Hindlimb muscle (tissue), 1 donor: ENCODE data around the gene MAML2. TPM values are rescaled to one million over a fixed set of nuclear protein-coding genes. Genes with fewer than 3 reads are reported as not detected.

Source experiments
- DNase-seq: peaks from one replicate; pipeline ENCODE4 v3.0.0-alpha.2; 2013
- polyA plus RNA-seq: library from polyadenylated mRNA; unstranded; fragments of 120-200 nt; gene quantifications from one replicate; pipeline ENCODE4 v1.2.1, GENCODE V29; 2013; ENCODE audit not compliant: insufficient read length

The MAML2 gene
- polyA plus RNA-seq, 1 donor, result 5.7 TPM

- no peak for DNase-seq
Measured at GRCh38 chr11:96317985-96318384, 25.0 kb downstream of the MAML2 start.

- DNase-seq, result no peak
Measured at GRCh38 chr11:96317571-96317970, 25.4 kb downstream of the MAML2 start.

- DNase-seq, result no peak
Measured at GRCh38 chr11:96316869-96317268, 26.1 kb downstream of the MAML2 start.

GRCh38 chr11:96315476-96315875 is 27.5 kb downstream of the MAML2 start:
- DNase-seq, result no peak

GRCh38 chr11:96314326-96315020 is 28.5 kb downstream of the MAML2 start:
- DNase-seq, result no peak

- no peak for DNase-seq
Measured at GRCh38 chr11:96313163-96313562, 29.8 kb downstream of the MAML2 start.

GRCh38 chr11:96311120-96311568 is 31.9 kb downstream of the MAML2 start:
- no peak for DNase-seq

- DNase-seq, result no peak
Measured at GRCh38 chr11:96310236-96310635, 32.8 kb downstream of the MAML2 start.

GRCh38 chr11:96309643-96310017 is 33.4 kb downstream of the MAML2 start:
- no peak for DNase-seq

GRCh38 chr11:96309016-96309642 is 33.9 kb downstream of the MAML2 start:
- no peak for DNase-seq

- no peak for DNase-seq
Measured at GRCh38 chr11:96307776-96308140, 35.2 kb downstream of the MAML2 start.

GRCh38 chr11:96306933-96307775 is 35.8 kb downstream of the MAML2 start:
- DNase-seq, result peak; percentile 86

- DNase-seq, result no peak
Measured at GRCh38 chr11:96306600-96306932, 36.4 kb downstream of the MAML2 start.

- no peak for DNase-seq
Measured at GRCh38 chr11:96306071-96306470, 36.9 kb downstream of the MAML2 start.

- no peak for DNase-seq
Measured at GRCh38 chr11:96303980-96304379, 39.0 kb downstream of the MAML2 start.

- DNase-seq, result no peak
Measured at GRCh38 chr11:96303064-96303463, 39.9 kb downstream of the MAML2 start.

GRCh38 chr11:96301818-96302217 is 41.2 kb downstream of the MAML2 start:
- no peak for DNase-seq

- no peak for DNase-seq
Measured at GRCh38 chr11:96299155-96299888, 43.7 kb downstream of the MAML2 start.

- no peak for DNase-seq
Measured at GRCh38 chr11:96295369-96295768, 47.6 kb downstream of the MAML2 start.

- no peak for DNase-seq
Measured at GRCh38 chr11:96294289-96294688, 48.7 kb downstream of the MAML2 start.

GRCh38 chr11:96293598-96294021 is 49.4 kb downstream of the MAML2 start:
- peak; percentile 32 for DNase-seq

- no peak for DNase-seq
Measured at GRCh38 chr11:96293109-96293508, 49.9 kb downstream of the MAML2 start.
